Lung (tissue), 12 donors: ENCODE data around the gene BRF1. TPM values are rescaled to one million over a fixed set of nuclear protein-coding genes. Genes with fewer than 3 reads are reported as not detected.

Experiments used
- ATAC-seq: fragments of 200-7000 bp; cut with Tn5 transposase; one replicate; pipeline ENCODE4 v1.9.1; 2020; ENCODE audit warnings: moderate number of reproducible peaks; ENCODE audit not compliant: insufficient read depth, low FRiP score
- DNase-seq, 3 donors: peaks; one replicate each; pipeline ENCODE4 v3.0.0-alpha.2; 2013 to 2017
- H3K27ac ChIP-seq, 2 donors: one replicate each; pipeline ENCODE4 v1.5.1; 2013; ENCODE audit warnings: mild to moderate bottlenecking in 2 of 2, moderate library complexity in 2 of 2, control low read depth in 1 of 2, inconsistent platforms in 1 of 2, low read depth in 1 of 2, low read length in 1 of 2
- H3K27me3 ChIP-seq, 3 donors: one replicate each; pipeline ENCODE4 v1.5.1; 2013; ENCODE audit warnings: low read length in 2 of 3; ENCODE audit not compliant: control insufficient read depth in 3 of 3, insufficient read depth in 3 of 3
- H3K36me3 ChIP-seq, 4 donors: one replicate each; pipeline ENCODE4 v1.5.1; 2013; ENCODE audit warnings: low read length in 4 of 4, mild to moderate bottlenecking in 1 of 4, moderate library complexity in 1 of 4; ENCODE audit not compliant: control insufficient read depth in 4 of 4, insufficient read depth in 4 of 4
- H3K4me1 ChIP-seq, 5 donors: one replicate each; pipeline ENCODE4 v1.5.1; 2013; ENCODE audit warnings: low read length in 5 of 5, mild to moderate bottlenecking in 2 of 5, moderate library complexity in 1 of 5; ENCODE audit not compliant: control insufficient read depth in 5 of 5, insufficient read depth in 5 of 5
- H3K4me3 ChIP-seq: one replicate; pipeline ENCODE4 v1.5.1; 2013; ENCODE audit warnings: mild to moderate bottlenecking, control low read depth, moderate library complexity
- H3K9ac ChIP-seq, 2 donors: one replicate each; pipeline ENCODE4 v1.5.1; 2013; ENCODE audit warnings: low read length in 2 of 2, control low read depth in 1 of 2; ENCODE audit not compliant: insufficient read depth in 1 of 2
- H3K9me3 ChIP-seq, 4 donors: one replicate each; pipeline ENCODE4 v1.5.1; 2013; ENCODE audit warnings: low read length in 3 of 4, mild to moderate bottlenecking in 1 of 4, moderate library complexity in 1 of 4; ENCODE audit not compliant: control insufficient read depth in 4 of 4, insufficient read depth in 3 of 4
- WGBS, 2 donors: extraction: QIAGEN DNeasy Blood & Tissue Kit; methylation state at CpG; one replicate each; pipeline ENCODE4 v1.1.7; 2013; 5-methylcytosine and 5-hydroxymethylcytosine counted together
- polyA plus RNA-seq, 2 donors: library from polyadenylated mRNA; stranded (reverse); fragments of 200-250 nt; gene quantifications; one replicate each; pipeline ENCODE4 v1.2.1, GENCODE V29; 2013
- total RNA-seq, 2 donors: library from RNA; depleted of rRNA in 1 of 2; stranded (reverse); fragments of >200 nt in 1 of 2; gene quantifications; one replicate each; pipeline ENCODE4 v1.2.1, GENCODE V29; 2014 to 2021
- TF ChIP-seq, protein P1 (sequence below): IDR thresholded peaks from 2 replicates; pipeline ENCODE4 v1.5.1; 2012; ENCODE audit warnings: mild to moderate bottlenecking; ENCODE audit errors: control extremely low read depth, extremely low read depth
- donor health status: control.
- donor health status: control.
- donor health status: Bipolar disorder and iron deficiency.
- donor health status: healthy.
- donor health status: DM: yes; HTN: yes; CAD: no.

The BRF1 gene
- total and polyA plus RNA-seq, 4 donors: 14.2 to 55.3 (median 37.2) TPM

DNA sequence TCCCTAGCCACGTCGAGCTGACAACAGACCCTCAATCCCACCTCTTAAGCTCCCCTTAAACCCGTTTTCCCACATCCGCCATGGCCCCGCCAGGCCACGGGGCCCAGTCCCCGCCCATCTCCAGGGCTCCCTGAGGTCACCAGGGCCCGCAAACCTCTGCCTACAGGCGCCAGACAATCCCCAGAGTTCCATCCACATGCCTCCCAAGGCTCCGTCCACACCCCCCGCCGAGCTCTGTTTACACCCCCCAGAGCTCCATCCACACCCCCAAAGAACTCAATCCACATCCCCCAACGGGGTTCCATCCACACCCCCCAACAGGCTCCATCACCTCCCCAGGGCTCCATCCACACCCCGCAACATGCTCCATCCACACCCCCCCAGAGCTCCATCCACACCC lies 141.5 kb downstream of the BRF1 start:
- Histone ChIP-seq H3K9me3 (no peaks in the 10 kb centered on the region), H3K4me3 (no peak overlapping the region), H3K9ac (no peak overlapping the region), H3K4me1 (no peaks in the 10 kb centered on the region), H3K27me3 (no peaks in the 10 kb centered on the region), H3K27ac (no peak overlapping the region), H3K36me3 (peaks cover 0 to 5% (median 0%) of the 10 kb centered on the region in 4 donors)
- no peak for ATAC-seq
- 85 to 90% methylated on average over 13 to 14 of the region's 14 CpGs for WGBS, 2 donors
- no peak for DNase-seq
- TF ChIP-seq, protein P1, sequence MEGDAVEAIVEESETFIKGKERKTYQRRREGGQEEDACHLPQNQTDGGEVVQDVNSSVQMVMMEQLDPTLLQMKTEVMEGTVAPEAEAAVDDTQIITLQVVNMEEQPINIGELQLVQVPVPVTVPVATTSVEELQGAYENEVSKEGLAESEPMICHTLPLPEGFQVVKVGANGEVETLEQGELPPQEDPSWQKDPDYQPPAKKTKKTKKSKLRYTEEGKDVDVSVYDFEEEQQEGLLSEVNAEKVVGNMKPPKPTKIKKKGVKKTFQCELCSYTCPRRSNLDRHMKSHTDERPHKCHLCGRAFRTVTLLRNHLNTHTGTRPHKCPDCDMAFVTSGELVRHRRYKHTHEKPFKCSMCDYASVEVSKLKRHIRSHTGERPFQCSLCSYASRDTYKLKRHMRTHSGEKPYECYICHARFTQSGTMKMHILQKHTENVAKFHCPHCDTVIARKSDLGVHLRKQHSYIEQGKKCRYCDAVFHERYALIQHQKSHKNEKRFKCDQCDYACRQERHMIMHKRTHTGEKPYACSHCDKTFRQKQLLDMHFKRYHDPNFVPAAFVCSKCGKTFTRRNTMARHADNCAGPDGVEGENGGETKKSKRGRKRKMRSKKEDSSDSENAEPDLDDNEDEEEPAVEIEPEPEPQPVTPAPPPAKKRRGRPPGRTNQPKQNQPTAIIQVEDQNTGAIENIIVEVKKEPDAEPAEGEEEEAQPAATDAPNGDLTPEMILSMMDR: no peak

Other genes starting within 250 kb of the BRF1 start
- gene GPR132, start 235.6 kb downstream of the BRF1 start, total RNA-seq: 1 to 10 TPM; 4.4 to 6.9 TPM
- gene GPR132, start 235.6 kb downstream of the BRF1 start, polyA plus RNA-seq: 10 to 100 TPM in 1 of 2 donors, 1 to 10 TPM in 1; 2.3 to 19.5 TPM
- gene JAG2, start 132.2 kb downstream of the BRF1 start, total RNA-seq: 10 to 100 TPM; 32.1 to 35.1 TPM
- 10 to 100 TPM; 14.1 to 23.6 TPM for gene JAG2, start 132.2 kb downstream of the BRF1 start, polyA plus RNA-seq
- gene NUDT14, start 119.7 kb downstream of the BRF1 start, total RNA-seq: 10 to 100 TPM; 29.8 to 80.7 TPM
- 10 to 100 TPM; 27.7 to 72.7 TPM for gene NUDT14, start 119.7 kb downstream of the BRF1 start, polyA plus RNA-seq
- 10 to 100 TPM; 44.2 to 51.4 TPM for gene BTBD6, start 52.5 kb downstream of the BRF1 start, total RNA-seq
- gene BTBD6, start 52.5 kb downstream of the BRF1 start, polyA plus RNA-seq: 10 to 100 TPM; 30.9 to 54.1 TPM
- 10 to 100 TPM; 57.8 to 84.2 TPM for gene PACS2, start 13.7 kb upstream of the BRF1 start, total RNA-seq
- 10 to 100 TPM; 37.9 to 87.2 TPM for gene PACS2, start 13.7 kb upstream of the BRF1 start, polyA plus RNA-seq
- gene TEX22, start 97.5 kb upstream of the BRF1 start, total RNA-seq: 1 to 10 TPM in 1 of 2 donors, under 1 TPM in 1; 0.40 to 2.1 TPM
- under 1 TPM; 0.17 to 0.18 TPM for gene TEX22, start 97.5 kb upstream of the BRF1 start, polyA plus RNA-seq
- gene MTA1, start 118.8 kb upstream of the BRF1 start, total RNA-seq: 100 to 1,000 TPM in 1 of 2 donors, 10 to 100 TPM in 1; 64.7 to 113 TPM
- gene MTA1, start 118.8 kb upstream of the BRF1 start, polyA plus RNA-seq: 10 to 100 TPM; 40.2 to 62.6 TPM
- gene CRIP2, start 173.8 kb upstream of the BRF1 start, total RNA-seq: 100 to 1,000 TPM; 135 to 267 TPM
- 100 to 1,000 TPM; 194 to 216 TPM for gene CRIP2, start 173.8 kb upstream of the BRF1 start, polyA plus RNA-seq
- 100 to 1,000 TPM in 1 of 2 donors, 10 to 100 TPM in 1; 72.8 to 422 TPM for gene CRIP1, start 185.9 kb upstream of the BRF1 start, total RNA-seq
- 100 to 1,000 TPM; 181 to 465 TPM for gene CRIP1, start 185.9 kb upstream of the BRF1 start, polyA plus RNA-seq
- 10 to 100 TPM in 1 of 2 donors, 1 to 10 TPM in 1; 5.8 to 20.8 TPM for gene TEDC1, start 190.2 kb upstream of the BRF1 start, total RNA-seq
- 10 to 100 TPM; 12.8 to 16.0 TPM for gene TEDC1, start 190.2 kb upstream of the BRF1 start, polyA plus RNA-seq
- gene TMEM121, start 225.6 kb upstream of the BRF1 start, total RNA-seq: 1 to 10 TPM; 3.0 to 5.4 TPM
- 1 to 10 TPM; 1.1 to 2.6 TPM for gene TMEM121, start 225.6 kb upstream of the BRF1 start, polyA plus RNA-seq